ENCODE data around the gene BCL2L2. TPM values are rescaled to one million over a fixed set of nuclear protein-coding genes. Genes with fewer than 3 reads are reported as not detected.

Gene BCL2L2
- total and polyA plus RNA-seq, 2 of the 8 experiments (the other 6 are each of a cell fraction or from before 2014, with no cell fraction given), result 9.3 to 13.8 TPM

DNA sequence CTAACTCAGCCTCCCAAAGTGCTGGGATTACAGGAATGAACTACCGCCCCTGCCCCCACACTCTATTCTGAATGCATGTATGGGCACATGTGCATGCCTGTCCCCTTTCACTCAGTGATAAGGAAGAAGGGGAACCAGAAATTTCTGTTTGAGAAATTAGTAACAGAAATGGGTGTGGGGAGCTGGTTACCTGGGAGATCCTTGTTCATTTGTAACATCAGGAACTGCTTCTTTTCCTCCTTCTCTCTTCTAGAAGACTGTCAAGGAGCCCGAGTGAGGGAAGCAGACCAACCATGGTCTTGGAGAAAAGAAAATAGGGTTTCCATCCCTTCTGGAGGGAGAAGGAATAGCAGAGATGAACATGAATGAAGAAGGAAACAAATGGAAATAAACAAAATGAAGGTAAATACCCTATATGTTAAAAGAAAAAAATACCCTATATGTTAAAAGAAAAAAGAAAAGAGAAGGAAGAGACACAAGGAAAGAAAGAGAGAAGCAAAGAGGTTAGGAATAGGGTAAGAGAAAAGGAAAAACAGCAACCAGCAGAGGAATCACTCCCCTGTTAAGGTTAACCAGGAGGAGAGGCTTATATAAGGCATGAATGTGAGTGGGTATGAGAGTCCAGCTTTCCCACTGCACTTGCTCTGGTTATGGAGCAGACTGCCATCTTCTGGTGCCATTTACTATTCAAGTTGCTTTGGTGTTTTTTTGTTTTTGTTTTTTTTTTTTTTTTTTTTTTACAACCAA, 7.2 kb upstream of the BCL2L2 start:
- H3K36me3 ChIP-seq (ENCODE audit: control insufficient read depth in 2 of 4, insufficient read depth in 4 of 4, low read length in 3 of 4), result no peaks in the 10 kb centered on the region
- H2AK5ac ChIP-seq (ENCODE audit: low read depth, low read length), result no peak overlapping the region
- H3K23me2 ChIP-seq (ENCODE audit: low read depth, low read length), result peaks cover 15% of the 10 kb centered on the region
- H4K91ac ChIP-seq (replicated peaks; ENCODE audit: insufficient read length, low read length), result no peak overlapping the region
- no peak for DNase-seq (ENCODE audit: low read depth in 1 of 2, low spot score in 2 of 2)
- 90% methylated on average over 2 of the region's 2 CpGs; no CpG with 5 or more reads in 1 of the 2 experiments for WGBS, 2 experiments (ENCODE audit: extremely low coverage in 1 of 2, insufficient coverage in 1 of 2, insufficient read length in 1 of 2, insufficient replicate concordance in 2 of 2, low coverage in 1 of 2, low lambda C conversion rate in 2 of 2, missing lambda C conversion rate in 1 of 2)
- no peak overlapping the region for H3K4me2 ChIP-seq (ENCODE audit: insufficient read depth in 1 of 2, low read depth in 2 of 2, low read length in 2 of 2)
- H2BK5ac ChIP-seq (ENCODE audit: low read depth, low read length), result no peak overlapping the region
- TF ChIP-seq SP2 (IDR thresholded peaks at IDR 0.05; ENCODE audit: low read length), result no peak
- TF ChIP-seq RAD21 (IDR thresholded peaks at IDR 0.05 in 1 of 2, conservative IDR thresholded peaks at IDR 0.05 in 1 of 2; ENCODE audit: low read depth in 2 of 2, low read length in 2 of 2), result peak; percentile 23 to 31; a peak in 3 of 4 replicates
- no peak for TF ChIP-seq TAF7 (optimal IDR thresholded peaks at IDR 0.05; ENCODE audit: borderline replicate concordance, low read depth, low read length)
- H3K9me3 ChIP-seq (ENCODE audit: insufficient read depth in 2 of 2, low read depth in 1 of 2, low read length in 1 of 2), result no peaks in the 10 kb centered on the region
- no peak overlapping the region for H3K23ac ChIP-seq (ENCODE audit: insufficient read length)
- no peak overlapping the region for H3K4ac ChIP-seq (replicated peaks; ENCODE audit: insufficient read length, low read depth, low read length)
- no peak overlapping the region for H3K18ac ChIP-seq (ENCODE audit: extremely low read depth, low read length)
- peaks cover 0 to 7% (median 1%) of the 10 kb centered on the region in 4 experiments; a peak in 3 of 7 replicates for H3K4me1 ChIP-seq (replicated peaks in 1 of 4; ENCODE audit: control insufficient read depth in 3 of 4, insufficient read depth in 4 of 4, low read length in 3 of 4)
- CTCF ChIA-PET (ENCODE audit: partially characterized antibody), result interaction anchor here (0.7 to 5.6 kb wide), 6 partner anchors 13 to 110 kb away, joined by 3 to 34 read pairs (median 8); partner anchors contain the start of gene PABPN1
- H4K20me1 ChIP-seq (replicated peaks in 1 of 2; ENCODE audit: control insufficient read depth in 1 of 2, insufficient read depth in 2 of 2, low read length in 2 of 2), result peaks cover 3 to 5% of the 10 kb centered on the region in 2 experiments
- H3K4me3 ChIP-seq (ENCODE audit: extremely low read depth in 1 of 4, insufficient read depth in 2 of 4, low read depth in 3 of 4, low read length in 4 of 4), result no peak overlapping the region
- H3K79me1 ChIP-seq (ENCODE audit: low read depth, low read length), result no peaks in the 10 kb centered on the region
- no peak overlapping the region for H2BK20ac ChIP-seq (ENCODE audit: low read length)
- POLR2A ChIA-PET (ENCODE audit: partially characterized antibody), result no interaction called here
- H4K5ac ChIP-seq (ENCODE audit: insufficient read length, low read depth, low read length), result no peak overlapping the region
- H2BK12ac ChIP-seq (ENCODE audit: low read depth, low read length), result no peak overlapping the region
- H4K8ac ChIP-seq (ENCODE audit: extremely low read depth, insufficient read depth, low read length), result no peak overlapping the region
- H2AFZ ChIP-seq (ENCODE audit: low read length), result no peak overlapping the region
- H2BK120ac ChIP-seq (replicated peaks; ENCODE audit: low read depth, low read length), result no peak overlapping the region
- peaks cover 19 to 57% (median 48%) of the 10 kb centered on the region in 4 experiments for H3K27me3 ChIP-seq (replicated peaks in 1 of 4; ENCODE audit: control insufficient read depth in 3 of 4, extremely low read depth in 1 of 4, insufficient read depth in 3 of 4, low read length in 3 of 4)
- H3K56ac ChIP-seq (replicated peaks; ENCODE audit: insufficient read length, low read depth, low read length), result no peak overlapping the region
- no peak for FAIRE-seq
- H3K9ac ChIP-seq (replicated peaks in 1 of 4; ENCODE audit: extremely low read depth in 1 of 4, low read depth in 3 of 4, low read length in 3 of 4), result no peak overlapping the region
- H3K79me2 ChIP-seq (ENCODE audit: control insufficient read depth in 1 of 2, insufficient read depth in 2 of 2, low read length in 2 of 2), result no peaks in the 10 kb centered on the region
- no peak overlapping the region for H3K27ac ChIP-seq (ENCODE audit: low read depth, low read length)
- H3K14ac ChIP-seq (ENCODE audit: insufficient read length), result no peak overlapping the region
- H2BK15ac ChIP-seq (ENCODE audit: low read length), result no peak overlapping the region

Data from H1 (cell line).